ENCODE measurements around the gene ABCC8. TPM values are rescaled to one million over a fixed set of nuclear protein-coding genes. Genes with fewer than 3 reads are reported as not detected.

The ABCC8 gene
- total and polyA plus RNA-seq, 5 donors from 2014 or later = not detected

- H3K27ac Mint-ChIP-seq = no peak overlapping the region
- H3K4me1 Mint-ChIP-seq = no peaks in the 10 kb centered on the region
- H3K4me3 ChIP-seq (ENCODE audit: low read depth, low read length) = no peak overlapping the region
- no peaks in the 10 kb centered on the region for H3K36me3 Mint-ChIP-seq
- DNase-seq (no peak), ATAC-seq (ENCODE audit: low read depth in 2 of 2) (no peak)
- no peaks in the 10 kb centered on the region for H3K9me3 ChIP-seq (ENCODE audit: control insufficient read depth in 2 of 2, low read length in 2 of 2)
- no peaks in the 10 kb centered on the region for H3K27me3 ChIP-seq (ENCODE audit: control insufficient read depth, insufficient read depth, low read length)
- no peaks in the 10 kb centered on the region for H3K36me3 ChIP-seq (ENCODE audit: control insufficient read depth, insufficient read depth, low read length)
- H3K4me3 Mint-ChIP-seq = no peak overlapping the region
- H3K27ac ChIP-seq (ENCODE audit: insufficient read depth, low read length, poor library complexity, severe bottlenecking) = no peak overlapping the region
- no peaks in the 10 kb centered on the region for H3K27me3 Mint-ChIP-seq
- no peaks in the 10 kb centered on the region for H3K4me1 ChIP-seq (ENCODE audit: control insufficient read depth, insufficient read depth, low read length, poor library complexity, severe bottlenecking)
- peaks cover 0 to 2% (median 0%) of the 10 kb centered on the region in 7 donors for H3K9me3 Mint-ChIP-seq
Observed at GRCh38 chr11:17407575-17407974, 69.1 kb downstream of the ABCC8 start.

- H3K36me3 Mint-ChIP-seq = no peaks in the 10 kb centered on the region
- Histone ChIP-seq H3K4me3 (ENCODE audit: low read depth, low read length) (no peak overlapping the region), H3K27ac (ENCODE audit: insufficient read depth, low read length, poor library complexity, severe bottlenecking) (no peak overlapping the region), H3K36me3 (ENCODE audit: control insufficient read depth, insufficient read depth, low read length) (no peaks in the 10 kb centered on the region), H3K4me1 (ENCODE audit: control insufficient read depth, insufficient read depth, low read length, poor library complexity, severe bottlenecking) (no peaks in the 10 kb centered on the region), H3K27me3 (ENCODE audit: control insufficient read depth, insufficient read depth, low read length) (no peaks in the 10 kb centered on the region), H3K9me3 (ENCODE audit: control insufficient read depth in 2 of 2, low read length in 2 of 2) (no peaks in the 10 kb centered on the region)
- peaks cover 0 to 2% (median 0%) of the 10 kb centered on the region in 7 donors for H3K9me3 Mint-ChIP-seq
- no peak for ATAC-seq (ENCODE audit: low read depth in 2 of 2)
- DNase-seq = no peak
- H3K27me3 Mint-ChIP-seq = no peaks in the 10 kb centered on the region
- no peak overlapping the region for H3K4me3 Mint-ChIP-seq
- H3K4me1 Mint-ChIP-seq = no peaks in the 10 kb centered on the region
- H3K27ac Mint-ChIP-seq = no peak overlapping the region
Observed at GRCh38 chr11:17406818-17407149, 69.9 kb downstream of the ABCC8 start.

- ATAC-seq (ENCODE audit: low read depth in 2 of 2) (no peak), DNase-seq (no peak)
- Histone ChIP-seq H3K4me1 (ENCODE audit: control insufficient read depth, insufficient read depth, low read length, poor library complexity, severe bottlenecking) (no peaks in the 10 kb centered on the region), H3K9me3 (ENCODE audit: control insufficient read depth in 2 of 2, low read length in 2 of 2) (no peaks in the 10 kb centered on the region), H3K27ac (ENCODE audit: insufficient read depth, low read length, poor library complexity, severe bottlenecking) (no peak overlapping the region), H3K36me3 (ENCODE audit: control insufficient read depth, insufficient read depth, low read length) (no peaks in the 10 kb centered on the region), H3K4me3 (ENCODE audit: low read depth, low read length) (no peak overlapping the region), H3K27me3 (ENCODE audit: control insufficient read depth, insufficient read depth, low read length) (no peaks in the 10 kb centered on the region)
- no peaks in the 10 kb centered on the region for H3K4me1 Mint-ChIP-seq
- H3K27me3 Mint-ChIP-seq = no peaks in the 10 kb centered on the region
- no peak overlapping the region for H3K27ac Mint-ChIP-seq
- H3K36me3 Mint-ChIP-seq = no peaks in the 10 kb centered on the region
- peaks cover 0 to 2% (median 0%) of the 10 kb centered on the region in 7 donors for H3K9me3 Mint-ChIP-seq
- H3K4me3 Mint-ChIP-seq = no peak overlapping the region
Observed at GRCh38 chr11:17406082-17406817, 70.4 kb downstream of the ABCC8 start.

- no peaks in the 10 kb centered on the region for H3K36me3 ChIP-seq (ENCODE audit: control insufficient read depth, insufficient read depth, low read length)
- Mint-ChIP-seq H3K4me1 (no peaks in the 10 kb centered on the region), H3K9me3 (no peaks in the 10 kb centered on the region), H3K27me3 (no peaks in the 10 kb centered on the region), H3K36me3 (no peaks in the 10 kb centered on the region), H3K4me3 (no peak overlapping the region), H3K27ac (no peak overlapping the region)
- ATAC-seq (ENCODE audit: low read depth in 2 of 2) (no peak), DNase-seq (no peak)
- no peak overlapping the region for H3K4me3 ChIP-seq (ENCODE audit: low read depth, low read length)
- no peak overlapping the region for H3K27ac ChIP-seq (ENCODE audit: insufficient read depth, low read length, poor library complexity, severe bottlenecking)
- no peaks in the 10 kb centered on the region for H3K9me3 ChIP-seq (ENCODE audit: control insufficient read depth in 2 of 2, low read length in 2 of 2)
- H3K4me1 ChIP-seq (ENCODE audit: control insufficient read depth, insufficient read depth, low read length, poor library complexity, severe bottlenecking) = no peaks in the 10 kb centered on the region
- no peaks in the 10 kb centered on the region for H3K27me3 ChIP-seq (ENCODE audit: control insufficient read depth, insufficient read depth, low read length)
Observed at GRCh38 chr11:17405232-17406005, 71.2 kb downstream of the ABCC8 start.

GRCh38 chr11:17403980-17404759 lies 72.5 kb downstream of the ABCC8 start:
- no peak overlapping the region for H3K4me3 ChIP-seq (ENCODE audit: low read depth, low read length)
- H3K9me3 Mint-ChIP-seq = peaks cover 0 to 1% (median 0%) of the 10 kb centered on the region in 7 donors
- no peaks in the 10 kb centered on the region for H3K4me1 Mint-ChIP-seq
- H3K9me3 ChIP-seq (ENCODE audit: control insufficient read depth in 2 of 2, low read length in 2 of 2) = no peaks in the 10 kb centered on the region
- H3K36me3 Mint-ChIP-seq = no peaks in the 10 kb centered on the region
- H3K4me3 Mint-ChIP-seq = no peak overlapping the region
- H3K27me3 Mint-ChIP-seq = no peaks in the 10 kb centered on the region
- H3K27me3 ChIP-seq (ENCODE audit: control insufficient read depth, insufficient read depth, low read length) = no peaks in the 10 kb centered on the region
- DNase-seq = no peak
- ATAC-seq (ENCODE audit: low read depth in 2 of 2) = no peak
- H3K27ac Mint-ChIP-seq = no peak overlapping the region
- no peak overlapping the region for H3K27ac ChIP-seq (ENCODE audit: insufficient read depth, low read length, poor library complexity, severe bottlenecking)
- no peaks in the 10 kb centered on the region for H3K4me1 ChIP-seq (ENCODE audit: control insufficient read depth, insufficient read depth, low read length, poor library complexity, severe bottlenecking)
- no peaks in the 10 kb centered on the region for H3K36me3 ChIP-seq (ENCODE audit: control insufficient read depth, insufficient read depth, low read length)

- ATAC-seq (ENCODE audit: low read depth in 2 of 2) = no peak
- Mint-ChIP-seq H3K36me3 (no peaks in the 10 kb centered on the region), H3K4me1 (no peaks in the 10 kb centered on the region), H3K27me3 (no peaks in the 10 kb centered on the region), H3K4me3 (no peak overlapping the region), H3K9me3 (peaks cover 0 to 2% (median 0%) of the 10 kb centered on the region in 7 donors), H3K27ac (no peak overlapping the region)
- Histone ChIP-seq H3K27me3 (ENCODE audit: control insufficient read depth, insufficient read depth, low read length) (no peaks in the 10 kb centered on the region), H3K36me3 (ENCODE audit: control insufficient read depth, insufficient read depth, low read length) (no peaks in the 10 kb centered on the region), H3K4me1 (ENCODE audit: control insufficient read depth, insufficient read depth, low read length, poor library complexity, severe bottlenecking) (no peaks in the 10 kb centered on the region), H3K9me3 (ENCODE audit: control insufficient read depth in 2 of 2, low read length in 2 of 2) (no peaks in the 10 kb centered on the region), H3K4me3 (ENCODE audit: low read depth, low read length) (no peak overlapping the region), H3K27ac (ENCODE audit: insufficient read depth, low read length, poor library complexity, severe bottlenecking) (no peak overlapping the region)
- no peak for DNase-seq
Observed at GRCh38 chr11:17402486-17402885, 74.2 kb downstream of the ABCC8 start.

- H3K27ac ChIP-seq (ENCODE audit: insufficient read depth, low read length, poor library complexity, severe bottlenecking) = no peak overlapping the region
- no peak for ATAC-seq (ENCODE audit: low read depth in 2 of 2)
- no peak overlapping the region for H3K4me3 ChIP-seq (ENCODE audit: low read depth, low read length)
- no peaks in the 10 kb centered on the region for H3K4me1 ChIP-seq (ENCODE audit: control insufficient read depth, insufficient read depth, low read length, poor library complexity, severe bottlenecking)
- Mint-ChIP-seq H3K36me3 (no peaks in the 10 kb centered on the region), H3K27ac (no peak overlapping the region), H3K9me3 (peaks cover 0 to 2% (median 0%) of the 10 kb centered on the region in 7 donors), H3K27me3 (no peaks in the 10 kb centered on the region), H3K4me3 (no peak overlapping the region), H3K4me1 (no peaks in the 10 kb centered on the region)
- H3K36me3 ChIP-seq (ENCODE audit: control insufficient read depth, insufficient read depth, low read length) = no peaks in the 10 kb centered on the region
- DNase-seq = no peak
- no peaks in the 10 kb centered on the region for H3K27me3 ChIP-seq (ENCODE audit: control insufficient read depth, insufficient read depth, low read length)
- H3K9me3 ChIP-seq (ENCODE audit: control insufficient read depth in 2 of 2, low read length in 2 of 2) = no peaks in the 10 kb centered on the region
Observed at GRCh38 chr11:17401841-17402240, 74.8 kb downstream of the ABCC8 start.

Measured in CD4-positive, CD25-positive, alpha-beta regulatory T cell (primary cell).